ENCODE measurements around the gene SORCS2. TPM values are rescaled to one million over a fixed set of nuclear protein-coding genes. Genes with fewer than 3 reads are reported as not detected.

SORCS2 gene
- total RNA-seq, 2 donors from 2014 or later = 1.0 to 4.4 TPM

DNA sequence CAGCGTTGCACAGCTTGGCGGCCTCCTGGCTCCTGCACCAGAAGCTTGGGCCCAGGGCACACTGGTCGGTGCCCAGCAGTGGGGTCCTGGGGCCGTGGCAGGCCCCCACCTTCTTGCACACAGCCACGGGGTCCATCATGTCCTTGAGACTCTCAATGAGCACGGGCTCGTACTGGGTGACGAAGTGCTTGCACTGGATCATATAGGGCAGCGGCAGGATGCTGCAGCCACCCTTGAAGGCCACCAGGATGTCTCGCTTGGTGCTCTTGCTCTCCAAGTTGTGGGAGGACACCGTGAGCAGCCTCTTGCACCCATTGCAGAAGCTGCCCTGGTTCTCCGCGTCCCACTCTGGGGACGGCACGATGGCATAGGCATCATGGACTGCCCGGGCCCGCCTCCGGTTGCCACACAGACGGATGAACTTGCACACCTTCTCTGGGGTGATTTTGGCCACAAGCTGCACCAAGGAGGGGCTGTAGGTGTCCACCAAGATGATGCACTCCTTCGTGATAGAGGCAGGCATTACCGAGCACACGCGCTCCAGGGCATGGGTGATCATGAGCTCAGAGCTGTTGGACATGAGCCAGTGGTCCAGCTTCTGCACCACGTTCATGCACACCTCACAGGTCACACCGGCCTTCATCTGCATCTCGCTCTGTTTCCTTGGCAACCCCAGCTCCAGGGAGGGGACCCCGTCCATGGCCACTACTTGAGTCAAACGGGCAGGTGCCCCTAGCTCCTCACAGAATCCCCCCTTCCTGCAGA is 241.2 kb downstream of the SORCS2 start:
- Histone ChIP-seq H3K36me3 (no peaks in the 10 kb centered on the region), H3K9me3 (no peaks in the 10 kb centered on the region), H3K4me3 (no peak overlapping the region), H3K4me1 (replicated peaks) (no peaks in the 10 kb centered on the region), H3K27ac (no peak overlapping the region), H3K27me3 (replicated peaks; ENCODE audit: insufficient read depth) (no peaks in the 10 kb centered on the region)
- no peak for DNase-seq (ENCODE audit: low spot score)
- WGBS = 95% methylated on average over 24 of the region's 28 CpGs
- TF ChIP-seq, protein P1, sequence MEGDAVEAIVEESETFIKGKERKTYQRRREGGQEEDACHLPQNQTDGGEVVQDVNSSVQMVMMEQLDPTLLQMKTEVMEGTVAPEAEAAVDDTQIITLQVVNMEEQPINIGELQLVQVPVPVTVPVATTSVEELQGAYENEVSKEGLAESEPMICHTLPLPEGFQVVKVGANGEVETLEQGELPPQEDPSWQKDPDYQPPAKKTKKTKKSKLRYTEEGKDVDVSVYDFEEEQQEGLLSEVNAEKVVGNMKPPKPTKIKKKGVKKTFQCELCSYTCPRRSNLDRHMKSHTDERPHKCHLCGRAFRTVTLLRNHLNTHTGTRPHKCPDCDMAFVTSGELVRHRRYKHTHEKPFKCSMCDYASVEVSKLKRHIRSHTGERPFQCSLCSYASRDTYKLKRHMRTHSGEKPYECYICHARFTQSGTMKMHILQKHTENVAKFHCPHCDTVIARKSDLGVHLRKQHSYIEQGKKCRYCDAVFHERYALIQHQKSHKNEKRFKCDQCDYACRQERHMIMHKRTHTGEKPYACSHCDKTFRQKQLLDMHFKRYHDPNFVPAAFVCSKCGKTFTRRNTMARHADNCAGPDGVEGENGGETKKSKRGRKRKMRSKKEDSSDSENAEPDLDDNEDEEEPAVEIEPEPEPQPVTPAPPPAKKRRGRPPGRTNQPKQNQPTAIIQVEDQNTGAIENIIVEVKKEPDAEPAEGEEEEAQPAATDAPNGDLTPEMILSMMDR (IDR thresholded peaks at IDR 0.05) = no peak
- TF ChIP-seq POLR2A (IDR thresholded peaks at IDR 0.05) (no peak), POLR2AphosphoS5 (IDR thresholded peaks at IDR 0.05) (no peak)
- intact Hi-C loops (cut with DNase I) = no loop called here

DNA sequence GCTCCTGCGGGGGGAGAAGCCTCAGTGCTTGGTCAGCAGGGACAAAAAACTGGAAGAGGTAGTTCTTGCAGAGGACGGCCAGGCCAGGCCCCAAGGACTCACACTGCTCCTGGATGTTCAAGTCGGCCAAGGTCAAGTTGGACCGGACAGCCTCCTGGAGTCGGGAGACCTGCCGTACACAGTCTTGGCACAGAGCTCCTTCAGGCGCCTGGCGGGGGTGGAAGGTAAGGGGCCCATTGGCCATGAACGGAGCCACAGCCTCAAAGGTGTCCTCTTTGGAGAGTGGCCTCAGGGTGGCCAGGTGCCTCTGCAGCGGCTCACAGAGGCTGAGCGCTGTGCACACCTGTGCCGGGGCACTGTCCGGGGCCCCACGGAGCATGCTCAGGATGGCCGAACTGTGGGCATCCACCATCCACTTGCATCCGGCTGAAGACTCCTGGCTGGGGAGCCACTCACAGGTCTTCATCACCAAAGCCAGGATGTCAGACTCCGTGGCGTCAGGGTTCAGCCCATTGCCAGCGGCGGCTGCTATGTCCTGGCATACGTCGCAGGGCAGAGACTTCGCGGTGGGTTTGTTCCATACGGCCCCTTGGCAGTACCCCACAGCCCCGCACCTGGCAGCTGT is 241.9 kb downstream of the SORCS2 start:
- WGBS = 82% methylated on average over 26 of the region's 26 CpGs
- intact Hi-C loops (cut with DNase I) = no loop called here
- Histone ChIP-seq H3K4me3 (no peak overlapping the region), H3K27me3 (replicated peaks; ENCODE audit: insufficient read depth) (no peaks in the 10 kb centered on the region), H3K36me3 (no peaks in the 10 kb centered on the region), H3K9me3 (no peaks in the 10 kb centered on the region), H3K4me1 (replicated peaks) (no peaks in the 10 kb centered on the region), H3K27ac (no peak overlapping the region)
- no peak for DNase-seq (ENCODE audit: low spot score)
- TF ChIP-seq, protein P1 (IDR thresholded peaks at IDR 0.05) = no peak
- TF ChIP-seq POLR2A (IDR thresholded peaks at IDR 0.05) (no peak), POLR2AphosphoS5 (IDR thresholded peaks at IDR 0.05) (no peak)

DNA sequence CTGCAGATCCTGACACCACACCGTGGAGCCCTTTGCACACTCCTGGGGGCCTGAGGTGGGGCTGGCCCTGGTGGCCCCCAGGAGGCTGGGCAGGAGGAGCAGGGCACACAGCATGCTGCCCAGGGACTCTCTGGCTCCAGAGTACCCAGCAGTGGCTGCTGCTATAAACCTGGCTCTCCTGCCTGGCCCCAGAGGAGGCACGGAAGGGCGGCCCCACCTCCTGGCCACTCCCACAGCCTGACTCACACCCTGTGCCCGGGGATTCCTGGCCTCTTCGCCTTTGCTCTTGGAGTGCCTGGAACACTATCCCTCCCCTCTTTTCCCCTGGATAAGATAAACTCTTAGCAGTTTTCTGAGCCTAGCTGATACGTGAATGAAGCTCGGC is 242.4 kb downstream of the SORCS2 start, which contains the start of gene PSAPL1:
Gene PSAPL1, minus strand, starts transcription at position 165 of the 385 bp plus-strand sequence. Its CDS starts 51 bp downstream, at position 114.
- no peaks in the 10 kb centered on the region for H3K4me1 ChIP-seq (replicated peaks)
- TF ChIP-seq POLR2AphosphoS5 (IDR thresholded peaks at IDR 0.05) (no peak), POLR2A (IDR thresholded peaks at IDR 0.05) (no peak)
- TF ChIP-seq, protein P1 (IDR thresholded peaks at IDR 0.05) = no peak
- intact Hi-C loops (cut with DNase I) = no loop called here
- WGBS = 21% methylated on average over 7 of the region's 7 CpGs
- no peak for DNase-seq (ENCODE audit: low spot score)
- no peaks in the 10 kb centered on the region for H3K9me3 ChIP-seq
- H3K4me3 ChIP-seq = no peak within 1 kb of the TSS
- H3K27ac ChIP-seq = no peak within 1 kb of the TSS
- H3K36me3 ChIP-seq = no peaks in the 10 kb centered on the region
- no peaks in the 10 kb centered on the region for H3K27me3 ChIP-seq (replicated peaks; ENCODE audit: insufficient read depth)

DNA sequence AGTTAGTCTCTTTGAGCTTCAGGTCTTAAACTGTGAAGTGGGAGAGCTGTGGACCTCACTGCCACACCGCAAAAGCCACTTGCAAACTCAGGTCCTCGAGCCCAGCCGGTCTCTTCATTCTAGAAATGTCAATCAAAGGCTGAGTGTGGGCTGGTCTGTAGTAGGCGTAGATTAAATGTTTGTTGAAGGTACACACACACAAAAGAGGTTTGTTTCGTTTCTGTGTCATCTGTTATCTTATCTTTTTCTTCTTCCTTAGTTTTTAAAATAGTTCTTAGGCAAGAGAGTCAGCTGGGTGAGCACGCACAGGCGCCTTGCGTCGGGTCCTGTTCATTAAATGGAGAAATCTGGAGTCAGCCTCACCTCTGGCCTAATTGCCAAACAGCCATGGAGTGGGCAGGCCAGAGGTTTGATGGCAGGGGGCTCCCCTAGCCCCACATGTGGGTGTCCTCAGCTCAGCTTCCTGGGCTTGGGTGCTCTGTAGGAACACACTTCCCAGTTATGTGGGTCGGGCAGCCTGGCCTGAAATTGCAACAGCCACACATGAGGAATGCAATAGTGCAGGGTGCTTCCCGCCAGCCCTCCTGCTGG is 243.2 kb downstream of the SORCS2 start:
- intact Hi-C loops (cut with DNase I) = no loop called here
- 80% methylated on average over 11 of the region's 11 CpGs for WGBS

More for the DNA sequence above, 243.2 kb downstream of the SORCS2 start:
- H3K9me3 ChIP-seq = no peaks in the 10 kb centered on the region
- H3K27ac ChIP-seq = no peak overlapping the region
- TF ChIP-seq POLR2AphosphoS5 (IDR thresholded peaks at IDR 0.05) (no peak), POLR2A (IDR thresholded peaks at IDR 0.05) (no peak)
- TF ChIP-seq, protein P1 (IDR thresholded peaks at IDR 0.05) = no peak
- H3K27me3 ChIP-seq (replicated peaks; ENCODE audit: insufficient read depth) = no peaks in the 10 kb centered on the region
- no peaks in the 10 kb centered on the region for H3K4me1 ChIP-seq (replicated peaks)
- no peaks in the 10 kb centered on the region for H3K36me3 ChIP-seq
- no peak for DNase-seq (ENCODE audit: low spot score)
- H3K4me3 ChIP-seq = no peak overlapping the region

Data from prostate gland (tissue), 2 donors.